A673 (cell line): ENCODE measurements around the gene KISS1R. TPM values are rescaled to one million over a fixed set of nuclear protein-coding genes. Genes with fewer than 3 reads are reported as not detected.

Experiments used
- BruUV-seq: library from RNA; stranded (reverse); fragments of 400-500 nt; replicated peaks from 2 replicates; lab custom pipeline; 2021; lab: Mats Ljungman, UMichigan
- CTCF ChIA-PET: fragments of 300-600 bp; sonication (Branson Sonifier 250); formaldehyde crosslinking; loops from one replicate; lab custom pipeline; 2022; ENCODE audit warnings: antibody characterized with exemption; lab: Charles Lee
- POLR2A ChIA-PET: fragments of 300-600 bp; sonication (Branson Sonifier 250); formaldehyde crosslinking; loops from one replicate; lab custom pipeline; 2022; ENCODE audit warnings: antibody characterized with exemption; ENCODE audit not compliant: low non-redundant PET; lab: Charles Lee
- DNase-seq: peaks from one replicate; pipeline ENCODE4 v3.0.0-alpha.2; 2015; ENCODE audit warnings: low spot score
- H3K27ac ChIP-seq: fragments of 200-600 bp; sonication (generic); 2 replicates; pipeline ENCODE4 v1.5.1; 2016; ENCODE audit warnings: mixed run types, low read depth, mild to moderate bottlenecking, mixed read lengths, antibody characterized with exemption, low read length; ENCODE audit not compliant: poor library complexity, severe bottlenecking
- H3K27me3 ChIP-seq: fragments of 200-600 bp; sonication (generic); replicated peaks from 2 replicates; pipeline ENCODE4 v1.6.1; 2017; ENCODE audit warnings: mixed run types, low read depth, mild to moderate bottlenecking, mixed read lengths, antibody characterized with exemption, low read length; ENCODE audit not compliant: insufficient read depth, poor library complexity
- H3K36me3 ChIP-seq: fragments of 200-600 bp; sonication (generic); 2 replicates; pipeline ENCODE4 v1.6.1; 2016; ENCODE audit warnings: mixed run types, mild to moderate bottlenecking, mixed read lengths, antibody characterized with exemption, low read length; ENCODE audit not compliant: insufficient read depth, poor library complexity, severe bottlenecking
- H3K4me1 ChIP-seq: fragments of 200-600 bp; sonication (generic); 2 replicates; pipeline ENCODE4 v1.6.1; 2017; ENCODE audit warnings: mixed run types, mild to moderate bottlenecking, mixed read lengths, antibody characterized with exemption, low read length; ENCODE audit not compliant: insufficient read depth, poor library complexity, severe bottlenecking
- H3K4me3 ChIP-seq: fragments of 200-600 bp; sonication (generic); 2 replicates; pipeline ENCODE4 v1.5.1; 2016; ENCODE audit warnings: low read depth, mixed run types, mild to moderate bottlenecking, mixed read lengths, low read length; ENCODE audit not compliant: poor library complexity, severe bottlenecking
- H3K9me3 ChIP-seq: fragments of 200-600 bp; sonication (generic); 2 replicates; pipeline ENCODE4 v1.6.1; 2016; ENCODE audit warnings: mixed run types, low read depth, mild to moderate bottlenecking, mixed read lengths, antibody characterized with exemption, low read length; ENCODE audit not compliant: poor library complexity, severe bottlenecking
- CTCF ChIP-seq: fragments of 300-800, 200-600 bp; sonication (generic); conservative IDR thresholded peaks from 2 replicates; pipeline ENCODE4 v1.5.1; 2017; ENCODE audit warnings: low read depth, mild to moderate bottlenecking, antibody characterized with exemption, low read length, moderate library complexity, mixed read lengths
- EZH2 ChIP-seq: fragments of 200-600 bp; sonication (generic); IDR thresholded peaks from 2 replicates; pipeline ENCODE4 v1.6.1; 2017; ENCODE audit warnings: borderline replicate concordance, low read depth, mild to moderate bottlenecking, mixed read lengths, antibody characterized with exemption, low read length; ENCODE audit not compliant: poor library complexity, severe bottlenecking
- intact Hi-C: fragments of 100-400 bp; cut with micrococcal nuclease; formaldehyde crosslinking; loops from one replicate; pipeline ENCODE4 v1.10.0; 2022; ENCODE audit not compliant: unreplicated experiment
- total RNA-seq: library from RNA; stranded (reverse); gene quantifications from 2 replicates; pipeline ENCODE4 v1.2.3, GENCODE V29; 2021

The KISS1R gene
- total RNA-seq, 1 experiment from 2014 or later: not detected

DNA sequence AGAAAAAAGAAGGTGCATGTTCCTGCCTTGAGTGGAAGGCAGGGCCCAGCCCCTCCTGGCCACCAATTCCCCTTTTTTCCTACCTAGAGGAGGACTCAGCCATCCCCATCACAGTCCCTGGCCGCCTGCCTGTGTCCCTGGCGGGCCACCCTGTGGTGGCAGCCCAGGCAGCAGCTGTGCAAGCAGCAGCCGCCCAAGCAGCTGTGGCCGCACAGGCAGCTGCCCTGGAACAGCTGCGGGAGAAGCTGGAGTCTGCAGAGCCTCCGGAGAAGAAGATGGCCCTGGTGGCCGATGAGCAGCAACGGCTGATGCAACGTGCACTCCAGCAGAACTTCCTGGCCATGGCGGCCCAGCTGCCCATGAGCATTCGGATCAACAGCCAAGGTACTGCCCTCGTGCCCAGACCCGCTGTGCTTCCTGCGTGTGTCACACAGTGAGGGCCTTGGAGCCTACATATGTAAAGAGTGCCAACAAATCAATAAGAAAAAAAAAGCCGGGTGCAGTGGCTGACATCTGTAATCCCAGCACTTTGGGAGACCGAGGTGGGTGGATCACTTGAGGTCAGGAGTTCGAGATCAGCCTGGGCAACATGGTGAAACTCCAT lies 49.5 kb downstream of the KISS1R start:
- POLR2A ChIA-PET: no interaction called here
- Histone ChIP-seq H3K36me3 (peaks cover 32% of the 10 kb centered on the region), H3K4me3 (no peak overlapping the region), H3K9me3 (peaks cover 8% of the 10 kb centered on the region), H3K27ac (no peak overlapping the region), H3K4me1 (no peaks in the 10 kb centered on the region), H3K27me3 (no peaks in the 10 kb centered on the region)
- no TSS peak for BruUV-seq
- intact Hi-C loops: no loop called here
- CTCF ChIA-PET: no interaction called here
- TF ChIP-seq EZH2: no peak
- no peak for TF ChIP-seq CTCF
- no peak for DNase-seq

Other genes starting within 250 kb of the KISS1R start
- gene FSTL3, start 240.9 kb upstream of the KISS1R start, total RNA-seq: 5.9 and 6.0 TPM in 2 replicates
- gene PRSS57, start 221.9 kb upstream of the KISS1R start, total RNA-seq: not detected in 2 replicates
- gene PALM, start 208.4 kb upstream of the KISS1R start, total RNA-seq: 21.2 and 40.3 TPM in 2 replicates
- gene MISP, start 166.2 kb upstream of the KISS1R start, total RNA-seq: 0.11 TPM in 1 of 2 replicates, not detected in the other
- 713 and 800 TPM in 2 replicates for gene PTBP1, start 119.9 kb upstream of the KISS1R start, total RNA-seq
- gene PLPPR3, start 95.4 kb upstream of the KISS1R start, total RNA-seq: 13.3 and 20.1 TPM in 2 replicates
- not detected in 2 replicates for gene AZU1, start 89.5 kb upstream of the KISS1R start, total RNA-seq
- not detected in 2 replicates for gene PRTN3, start 76.3 kb upstream of the KISS1R start, total RNA-seq
- gene ELANE, start 65.0 kb upstream of the KISS1R start, total RNA-seq: not detected in 2 replicates
- gene CFD, start 57.7 kb upstream of the KISS1R start, total RNA-seq: 1.1 and 1.4 TPM in 2 replicates
- 83.0 and 86.3 TPM in 2 replicates for gene MED16, start 24.1 kb upstream of the KISS1R start, total RNA-seq
- gene RNU6-9, start 23.8 kb upstream of the KISS1R start, total RNA-seq: not detected in 2 replicates
- gene R3HDM4, start 4.1 kb upstream of the KISS1R start, total RNA-seq: 39.3 and 45.5 TPM in 2 replicates
- gene ARID3A, start 8.7 kb downstream of the KISS1R start, total RNA-seq: 19.6 and 26.3 TPM in 2 replicates
- 109 and 116 TPM in 2 replicates for gene WDR18, start 67.0 kb downstream of the KISS1R start, total RNA-seq
- not detected in 2 replicates for gene GRIN3B, start 83.1 kb downstream of the KISS1R start, total RNA-seq
- gene TMEM259, start 103.8 kb downstream of the KISS1R start, total RNA-seq: 151 and 170 TPM in 2 replicates
- gene RNU6-2, start 104.2 kb downstream of the KISS1R start, total RNA-seq: not detected in 2 replicates
- gene CNN2, start 109.3 kb downstream of the KISS1R start, total RNA-seq: 112 and 146 TPM in 2 replicates
- gene ABCA7, start 122.8 kb downstream of the KISS1R start, total RNA-seq: 12.0 and 21.2 TPM in 2 replicates
- 3.2 and 3.4 TPM in 2 replicates for gene ARHGAP45, start 149.8 kb downstream of the KISS1R start, total RNA-seq
- gene POLR2E, start 178.0 kb downstream of the KISS1R start, total RNA-seq: 342 and 343 TPM in 2 replicates
- 368 and 435 TPM in 2 replicates for gene GPX4, start 186.7 kb downstream of the KISS1R start, total RNA-seq